Measurements from ENCODE around the gene CADPS.

The CADPS gene

DNA sequence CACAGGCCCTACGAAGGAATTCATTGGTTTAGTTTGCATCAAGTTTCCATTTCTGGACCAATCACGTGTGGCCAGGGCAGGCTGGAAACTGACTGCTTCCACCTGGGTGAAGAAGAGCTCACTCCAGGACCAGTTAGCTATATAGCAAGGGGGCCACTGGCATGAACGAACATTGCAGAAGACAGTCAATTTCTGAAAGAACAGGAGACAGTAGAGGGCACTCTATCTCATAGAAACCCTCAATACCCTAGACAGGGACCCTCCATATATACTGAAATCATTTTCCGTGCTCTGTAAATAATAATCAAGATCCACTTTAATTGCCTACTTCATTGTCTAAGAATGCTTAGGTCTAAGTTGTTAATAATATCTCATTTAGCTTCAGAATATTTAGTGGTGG is 215.6 kb downstream of the CADPS start:
- H3K4me3 ChIP-seq (ENCODE audit: low read length): no peak overlapping the region
- TF ChIP-seq, protein P1, sequence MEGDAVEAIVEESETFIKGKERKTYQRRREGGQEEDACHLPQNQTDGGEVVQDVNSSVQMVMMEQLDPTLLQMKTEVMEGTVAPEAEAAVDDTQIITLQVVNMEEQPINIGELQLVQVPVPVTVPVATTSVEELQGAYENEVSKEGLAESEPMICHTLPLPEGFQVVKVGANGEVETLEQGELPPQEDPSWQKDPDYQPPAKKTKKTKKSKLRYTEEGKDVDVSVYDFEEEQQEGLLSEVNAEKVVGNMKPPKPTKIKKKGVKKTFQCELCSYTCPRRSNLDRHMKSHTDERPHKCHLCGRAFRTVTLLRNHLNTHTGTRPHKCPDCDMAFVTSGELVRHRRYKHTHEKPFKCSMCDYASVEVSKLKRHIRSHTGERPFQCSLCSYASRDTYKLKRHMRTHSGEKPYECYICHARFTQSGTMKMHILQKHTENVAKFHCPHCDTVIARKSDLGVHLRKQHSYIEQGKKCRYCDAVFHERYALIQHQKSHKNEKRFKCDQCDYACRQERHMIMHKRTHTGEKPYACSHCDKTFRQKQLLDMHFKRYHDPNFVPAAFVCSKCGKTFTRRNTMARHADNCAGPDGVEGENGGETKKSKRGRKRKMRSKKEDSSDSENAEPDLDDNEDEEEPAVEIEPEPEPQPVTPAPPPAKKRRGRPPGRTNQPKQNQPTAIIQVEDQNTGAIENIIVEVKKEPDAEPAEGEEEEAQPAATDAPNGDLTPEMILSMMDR (conservative IDR thresholded peaks at IDR 0.05; ENCODE audit: low read length): no peak
- no peak for DNase-seq (ENCODE audit: low read depth)

- TF ChIP-seq, protein P1 (conservative IDR thresholded peaks at IDR 0.05; ENCODE audit: low read length): no peak
- no peak for DNase-seq (ENCODE audit: low read depth)
- no peak overlapping the region for H3K4me3 ChIP-seq (ENCODE audit: low read length)
These were observed 219.5 kb downstream of the CADPS start for GRCh38 chr3:62655691-62656063.

GRCh38 chr3:62655056-62655690 is 220.0 kb downstream of the CADPS start:
- TF ChIP-seq, protein P1 (conservative IDR thresholded peaks at IDR 0.05; ENCODE audit: low read length): no peak
- H3K4me3 ChIP-seq (ENCODE audit: low read length): no peak overlapping the region
- no peak for DNase-seq (ENCODE audit: low read depth)

GRCh38 chr3:62653796-62654195 is 221.4 kb downstream of the CADPS start:
- no peak overlapping the region for H3K4me3 ChIP-seq (ENCODE audit: low read length)
- no peak for DNase-seq (ENCODE audit: low read depth)
- TF ChIP-seq, protein P1 (conservative IDR thresholded peaks at IDR 0.05; ENCODE audit: low read length): no peak

GRCh38 chr3:62647711-62648110 is 227.5 kb downstream of the CADPS start:
- no peak for DNase-seq (ENCODE audit: low read depth)
- TF ChIP-seq, protein P1 (conservative IDR thresholded peaks at IDR 0.05; ENCODE audit: low read length): no peak
- H3K4me3 ChIP-seq (ENCODE audit: low read length): no peak overlapping the region

- TF ChIP-seq, protein P1 (conservative IDR thresholded peaks at IDR 0.05; ENCODE audit: low read length): no peak
- H3K4me3 ChIP-seq (ENCODE audit: low read length): no peak overlapping the region
- DNase-seq (ENCODE audit: low read depth): no peak
These were observed 230.7 kb downstream of the CADPS start for GRCh38 chr3:62644493-62644892.

DNA sequence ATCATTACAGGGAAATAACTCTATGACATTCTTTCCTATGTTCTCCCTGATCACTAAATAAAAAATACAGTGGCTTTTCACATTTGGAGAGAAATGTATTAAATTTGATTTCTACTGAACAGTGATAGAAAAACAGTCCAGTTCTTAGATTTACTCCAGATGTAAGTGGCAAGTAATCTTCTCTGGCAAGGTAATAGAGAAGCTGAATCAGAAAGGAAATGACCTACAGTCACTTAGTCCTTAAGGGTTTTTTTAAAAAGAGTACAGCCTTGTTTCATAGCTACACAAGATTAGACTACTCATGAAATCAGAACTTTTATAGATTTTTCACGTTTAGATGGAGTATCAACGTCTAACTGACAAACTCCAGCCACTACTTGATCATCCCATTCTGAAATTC is 236.9 kb downstream of the CADPS start:
- TF ChIP-seq, protein P1 (conservative IDR thresholded peaks at IDR 0.05; ENCODE audit: low read length): no peak
- H3K4me3 ChIP-seq (ENCODE audit: low read length): no peak overlapping the region
- no peak for DNase-seq (ENCODE audit: low read depth)

Data from AG10803 (cell line).